Caco-2 (cell line): ENCODE measurements around the gene CADPS2. TPM values are rescaled to one million over a fixed set of nuclear protein-coding genes. Genes with fewer than 3 reads are reported as not detected.

ENCODE experiments used
- BruUV-seq: library from RNA; stranded (reverse); fragments of 400-500 nt; replicated peaks from 2 replicates; lab custom pipeline; 2021; lab: Mats Ljungman, UMichigan
- CTCF ChIA-PET: fragments of 300-600 bp; sonication (Branson Sonifier 250); formaldehyde crosslinking; loops from one replicate; lab custom pipeline; 2022; ENCODE audit warnings: antibody characterized with exemption; lab: Charles Lee
- POLR2A ChIA-PET: fragments of 300-600 bp; sonication (Branson Sonifier 250); formaldehyde crosslinking; loops from one replicate; lab custom pipeline; 2022; ENCODE audit warnings: antibody characterized with exemption; lab: Charles Lee
- DNase-seq, 2 experiments: peaks; one replicate each; pipeline versions ENCODE4 v3.0.0 to v3.0.0-alpha.2; 2020 to 2022
- H3K27me3 ChIP-seq: replicated peaks from 2 replicates; pipeline ENCODE4 v1.6.0; 2011; ENCODE audit warnings: low read length; ENCODE audit not compliant: control insufficient read depth, insufficient read depth
- H3K36me3 ChIP-seq: 2 replicates; pipeline ENCODE4 v1.5.1; 2011; ENCODE audit warnings: low read length; ENCODE audit not compliant: control insufficient read depth, insufficient read depth
- H3K4me1 ChIP-seq: fragments of 250-450 bp; sonication (Bioruptor Pico); 2 replicates; pipeline ENCODE4 v1.5.1; 2020; ENCODE audit warnings: mild to moderate bottlenecking
- H3K4me3 ChIP-seq: 2 replicates; pipeline ENCODE4 v1.5.1; 2011; ENCODE audit warnings: low read depth, mild to moderate bottlenecking, control low read depth, low read length
- H3K9me3 ChIP-seq: fragments of 250-450 bp; sonication (Bioruptor Pico); 2 replicates; pipeline ENCODE4 v1.5.1; 2020; ENCODE audit warnings: mild to moderate bottlenecking, moderate library complexity
- H3K27ac Mint-ChIP-seq: one replicate; pipeline ENCODE4 v1.8.0; 2022; ENCODE audit warnings: mixed read lengths; ENCODE audit not compliant: unreplicated experiment
- H3K27me3 Mint-ChIP-seq: one replicate; pipeline ENCODE4 v1.8.0; 2022; ENCODE audit warnings: mixed read lengths; ENCODE audit not compliant: insufficient read depth, unreplicated experiment
- H3K36me3 Mint-ChIP-seq: one replicate; pipeline ENCODE4 v1.8.0; 2022; ENCODE audit warnings: mild to moderate bottlenecking, mixed read lengths; ENCODE audit not compliant: insufficient read depth, unreplicated experiment
- H3K4me1 Mint-ChIP-seq: one replicate; pipeline ENCODE4 v1.8.0; 2022; ENCODE audit warnings: low read depth, mixed read lengths; ENCODE audit not compliant: unreplicated experiment
- H3K4me3 Mint-ChIP-seq: one replicate; pipeline ENCODE4 v1.8.0; 2022; ENCODE audit warnings: mild to moderate bottlenecking, moderate library complexity, mixed read lengths; ENCODE audit not compliant: unreplicated experiment
- H3K9me3 Mint-ChIP-seq: one replicate; pipeline ENCODE4 v1.8.0; 2022; ENCODE audit warnings: mixed read lengths; ENCODE audit not compliant: unreplicated experiment
- CTCF ChIP-seq, 2 experiments: fragments of 200-600 bp in 1 of 2; IDR thresholded peaks; 1 replicate in 1 of 2; 2 replicates in 1 of 2; pipeline versions ENCODE4 v1.5.1 to v1.8.0; 2011 to 2022; ENCODE audit warnings: antibody characterized with exemption in 1 of 2, control low read depth in 1 of 2, inconsistent platforms in 1 of 2, low read depth in 1 of 2, low read length in 1 of 2, mild to moderate bottlenecking in 1 of 2, moderate library complexity in 1 of 2; ENCODE audit not compliant: insufficient read depth in 1 of 2, severe bottlenecking in 1 of 2, unreplicated experiment in 1 of 2
- intact Hi-C: fragments of 100-400 bp; cut with micrococcal nuclease; formaldehyde crosslinking; loops from one replicate; pipeline ENCODE4 v1.10.0; 2022; ENCODE audit not compliant: unreplicated experiment
- total RNA-seq: library from RNA; stranded (reverse); gene quantifications from 2 replicates; pipeline ENCODE4 v1.2.3, GENCODE V29; 2022

Gene CADPS2
- total RNA-seq, 1 experiment from 2014 or later, result 2.7 TPM

- no peak for TF ChIP-seq CTCF (IDR thresholded peaks at IDR 0.05; ENCODE audit: insufficient read depth in 1 of 2, low read depth in 1 of 2, low read length in 1 of 2, severe bottlenecking in 1 of 2, unreplicated experiment in 1 of 2)
- H3K27me3 Mint-ChIP-seq, result no peaks in the 10 kb centered on the region
- no peak overlapping the region for H3K4me3 ChIP-seq
- no peaks in the 10 kb centered on the region for H3K36me3 ChIP-seq
- no peak for DNase-seq
- no peaks in the 10 kb centered on the region for H3K36me3 Mint-ChIP-seq
- ChIA-PET CTCF (no interaction called here), POLR2A (interaction anchor here (0.6 kb wide), 1 partner anchor 500 kb away, joined by 3 read pairs; no protein-coding TSS in a partner anchor)
- intact Hi-C loops, result no loop called here
- no peaks in the 10 kb centered on the region for H3K27me3 ChIP-seq
- no peak overlapping the region for H3K4me3 Mint-ChIP-seq
- no peaks in the 10 kb centered on the region for H3K9me3 Mint-ChIP-seq
- no peaks in the 10 kb centered on the region for H3K4me1 Mint-ChIP-seq
- no peaks in the 10 kb centered on the region; the same call in 1 of the 2 replicates for H3K9me3 ChIP-seq
- no peaks in the 10 kb centered on the region for H3K4me1 ChIP-seq
- no peak overlapping the region for H3K27ac Mint-ChIP-seq
- no TSS peak for BruUV-seq
These were observed 147.3 kb downstream of the CADPS2 start for GRCh38 chr7:122738947-122739346.

- no peak for TF ChIP-seq CTCF (IDR thresholded peaks at IDR 0.05; ENCODE audit: insufficient read depth in 1 of 2, low read depth in 1 of 2, low read length in 1 of 2, severe bottlenecking in 1 of 2, unreplicated experiment in 1 of 2)
- Mint-ChIP-seq H3K36me3 (no peaks in the 10 kb centered on the region), H3K27ac (no peak overlapping the region), H3K9me3 (no peaks in the 10 kb centered on the region), H3K4me1 (no peaks in the 10 kb centered on the region), H3K4me3 (no peak overlapping the region), H3K27me3 (no peaks in the 10 kb centered on the region)
- intact Hi-C loops, result no loop called here
- DNase-seq, result no peak
- ChIA-PET POLR2A (no interaction called here), CTCF (interaction anchor here (0.6 kb wide), 1 partner anchor 149 kb away, joined by 3 read pairs; no protein-coding TSS in a partner anchor)
- no TSS peak for BruUV-seq
- Histone ChIP-seq H3K4me1 (no peaks in the 10 kb centered on the region), H3K4me3 (no peak overlapping the region), H3K9me3 (no peaks in the 10 kb centered on the region; the same call in 1 of the 2 replicates), H3K27me3 (no peaks in the 10 kb centered on the region), H3K36me3 (no peaks in the 10 kb centered on the region)
These were observed 150.1 kb downstream of the CADPS2 start for GRCh38 chr7:122736183-122736582.

GRCh38 chr7:122727759-122728158 is 158.5 kb downstream of the CADPS2 start:
- POLR2A ChIA-PET, result no interaction called here
- Mint-ChIP-seq H3K4me3 (no peak overlapping the region), H3K27ac (no peak overlapping the region), H3K27me3 (no peaks in the 10 kb centered on the region), H3K9me3 (no peaks in the 10 kb centered on the region), H3K4me1 (no peaks in the 10 kb centered on the region), H3K36me3 (no peaks in the 10 kb centered on the region)
- intact Hi-C loops, result no loop called here
- Histone ChIP-seq H3K9me3 (no peaks in the 10 kb centered on the region), H3K36me3 (no peaks in the 10 kb centered on the region), H3K4me3 (no peak overlapping the region), H3K4me1 (no peaks in the 10 kb centered on the region), H3K27me3 (no peaks in the 10 kb centered on the region)
- no peak for TF ChIP-seq CTCF (IDR thresholded peaks at IDR 0.05; ENCODE audit: insufficient read depth in 1 of 2, low read depth in 1 of 2, low read length in 1 of 2, severe bottlenecking in 1 of 2, unreplicated experiment in 1 of 2)
- DNase-seq, result no peak
- CTCF ChIA-PET, result no interaction called here
- BruUV-seq, result no TSS peak
